A673 (cell line): ENCODE data around the gene AQP6. TPM values are rescaled to one million over a fixed set of nuclear protein-coding genes. Genes with fewer than 3 reads are reported as not detected.

Source experiments
- BruUV-seq: library from RNA; stranded (reverse); fragments of 400-500 nt; replicated peaks from 2 replicates; lab custom pipeline; 2021; lab: Mats Ljungman, UMichigan
- CTCF ChIA-PET: fragments of 300-600 bp; sonication (Branson Sonifier 250); formaldehyde crosslinking; loops from one replicate; lab custom pipeline; 2022; ENCODE audit warnings: antibody characterized with exemption; lab: Charles Lee
- POLR2A ChIA-PET: fragments of 300-600 bp; sonication (Branson Sonifier 250); formaldehyde crosslinking; loops from one replicate; lab custom pipeline; 2022; ENCODE audit warnings: antibody characterized with exemption; ENCODE audit not compliant: low non-redundant PET; lab: Charles Lee
- DNase-seq: peaks from one replicate; pipeline ENCODE4 v3.0.0-alpha.2; 2015; ENCODE audit warnings: low spot score
- H3K27ac ChIP-seq: fragments of 200-600 bp; sonication (generic); 2 replicates; pipeline ENCODE4 v1.5.1; 2016; ENCODE audit warnings: mixed run types, low read depth, mild to moderate bottlenecking, mixed read lengths, antibody characterized with exemption, low read length; ENCODE audit not compliant: poor library complexity, severe bottlenecking
- H3K27me3 ChIP-seq: fragments of 200-600 bp; sonication (generic); replicated peaks from 2 replicates; pipeline ENCODE4 v1.6.1; 2017; ENCODE audit warnings: mixed run types, low read depth, mild to moderate bottlenecking, mixed read lengths, antibody characterized with exemption, low read length; ENCODE audit not compliant: insufficient read depth, poor library complexity
- H3K36me3 ChIP-seq: fragments of 200-600 bp; sonication (generic); 2 replicates; pipeline ENCODE4 v1.6.1; 2016; ENCODE audit warnings: mixed run types, mild to moderate bottlenecking, mixed read lengths, antibody characterized with exemption, low read length; ENCODE audit not compliant: insufficient read depth, poor library complexity, severe bottlenecking
- H3K4me1 ChIP-seq: fragments of 200-600 bp; sonication (generic); 2 replicates; pipeline ENCODE4 v1.6.1; 2017; ENCODE audit warnings: mixed run types, mild to moderate bottlenecking, mixed read lengths, antibody characterized with exemption, low read length; ENCODE audit not compliant: insufficient read depth, poor library complexity, severe bottlenecking
- H3K4me3 ChIP-seq: fragments of 200-600 bp; sonication (generic); 2 replicates; pipeline ENCODE4 v1.5.1; 2016; ENCODE audit warnings: low read depth, mixed run types, mild to moderate bottlenecking, mixed read lengths, low read length; ENCODE audit not compliant: poor library complexity, severe bottlenecking
- H3K9me3 ChIP-seq: fragments of 200-600 bp; sonication (generic); 2 replicates; pipeline ENCODE4 v1.6.1; 2016; ENCODE audit warnings: mixed run types, low read depth, mild to moderate bottlenecking, mixed read lengths, antibody characterized with exemption, low read length; ENCODE audit not compliant: poor library complexity, severe bottlenecking
- CTCF ChIP-seq: fragments of 300-800, 200-600 bp; sonication (generic); conservative IDR thresholded peaks from 2 replicates; pipeline ENCODE4 v1.5.1; 2017; ENCODE audit warnings: low read depth, mild to moderate bottlenecking, antibody characterized with exemption, low read length, moderate library complexity, mixed read lengths
- EZH2 ChIP-seq: fragments of 200-600 bp; sonication (generic); IDR thresholded peaks from 2 replicates; pipeline ENCODE4 v1.6.1; 2017; ENCODE audit warnings: borderline replicate concordance, low read depth, mild to moderate bottlenecking, mixed read lengths, antibody characterized with exemption, low read length; ENCODE audit not compliant: poor library complexity, severe bottlenecking
- intact Hi-C: fragments of 100-400 bp; cut with micrococcal nuclease; formaldehyde crosslinking; loops from one replicate; pipeline ENCODE4 v1.10.0; 2022; ENCODE audit not compliant: unreplicated experiment
- total RNA-seq: library from RNA; stranded (reverse); gene quantifications from 2 replicates; pipeline ENCODE4 v1.2.3, GENCODE V29; 2021

The AQP6 gene
- total RNA-seq, 1 experiment from 2014 or later: not detected

GRCh38 chr12:49929581-49929980 is 43.2 kb upstream of the AQP6 start:
- Histone ChIP-seq H3K4me3 (no peak overlapping the region), H3K27ac (no peak overlapping the region), H3K36me3 (no peaks in the 10 kb centered on the region), H3K4me1 (no peaks in the 10 kb centered on the region), H3K9me3 (no peaks in the 10 kb centered on the region), H3K27me3 (no peaks in the 10 kb centered on the region)
- TF ChIP-seq EZH2 (no peak), CTCF (no peak)
- intact Hi-C loops: no loop called here
- DNase-seq: no peak
- BruUV-seq: no TSS peak
- ChIA-PET CTCF (no interaction called here), POLR2A (no interaction called here)

GRCh38 chr12:49930515-49931288 is 42.0 kb upstream of the AQP6 start:
- no TSS peak for BruUV-seq
- intact Hi-C loops: no loop called here
- TF ChIP-seq CTCF (no peak), EZH2 (no peak)
- Histone ChIP-seq H3K4me3 (no peak overlapping the region), H3K9me3 (no peaks in the 10 kb centered on the region), H3K36me3 (no peaks in the 10 kb centered on the region), H3K27me3 (no peaks in the 10 kb centered on the region), H3K4me1 (no peaks in the 10 kb centered on the region), H3K27ac (no peak overlapping the region)
- CTCF ChIA-PET: no interaction called here
- POLR2A ChIA-PET: no interaction called here
- DNase-seq: no peak

- BruUV-seq: no TSS peak
- no peaks in the 10 kb centered on the region for H3K4me1 ChIP-seq
- H3K27me3 ChIP-seq: no peaks in the 10 kb centered on the region
- intact Hi-C loops: no loop called here
- DNase-seq: no peak
- H3K36me3 ChIP-seq: no peaks in the 10 kb centered on the region
- no peaks in the 10 kb centered on the region for H3K9me3 ChIP-seq
- CTCF ChIA-PET: interaction anchor here (0.8 kb wide), 1 partner anchor 13 kb away, joined by 3 read pairs; no protein-coding TSS in a partner anchor
- POLR2A ChIA-PET: no interaction called here
- H3K4me3 ChIP-seq: no peak overlapping the region
- no peak overlapping the region for H3K27ac ChIP-seq
- TF ChIP-seq EZH2 (no peak), CTCF (no peak)
Measured at GRCh38 chr12:49932023-49932422, 40.7 kb upstream of the AQP6 start.
